Ecto neural progenitor cell (in vitro differentiated cells): ENCODE results near the gene CSNK1G1.

Source experiments
- DNase-seq: peaks from one replicate; pipeline ENCODE4 v3.0.0-alpha.2; 2018; ENCODE audit warnings: low spot score

CSNK1G1 gene

DNA sequence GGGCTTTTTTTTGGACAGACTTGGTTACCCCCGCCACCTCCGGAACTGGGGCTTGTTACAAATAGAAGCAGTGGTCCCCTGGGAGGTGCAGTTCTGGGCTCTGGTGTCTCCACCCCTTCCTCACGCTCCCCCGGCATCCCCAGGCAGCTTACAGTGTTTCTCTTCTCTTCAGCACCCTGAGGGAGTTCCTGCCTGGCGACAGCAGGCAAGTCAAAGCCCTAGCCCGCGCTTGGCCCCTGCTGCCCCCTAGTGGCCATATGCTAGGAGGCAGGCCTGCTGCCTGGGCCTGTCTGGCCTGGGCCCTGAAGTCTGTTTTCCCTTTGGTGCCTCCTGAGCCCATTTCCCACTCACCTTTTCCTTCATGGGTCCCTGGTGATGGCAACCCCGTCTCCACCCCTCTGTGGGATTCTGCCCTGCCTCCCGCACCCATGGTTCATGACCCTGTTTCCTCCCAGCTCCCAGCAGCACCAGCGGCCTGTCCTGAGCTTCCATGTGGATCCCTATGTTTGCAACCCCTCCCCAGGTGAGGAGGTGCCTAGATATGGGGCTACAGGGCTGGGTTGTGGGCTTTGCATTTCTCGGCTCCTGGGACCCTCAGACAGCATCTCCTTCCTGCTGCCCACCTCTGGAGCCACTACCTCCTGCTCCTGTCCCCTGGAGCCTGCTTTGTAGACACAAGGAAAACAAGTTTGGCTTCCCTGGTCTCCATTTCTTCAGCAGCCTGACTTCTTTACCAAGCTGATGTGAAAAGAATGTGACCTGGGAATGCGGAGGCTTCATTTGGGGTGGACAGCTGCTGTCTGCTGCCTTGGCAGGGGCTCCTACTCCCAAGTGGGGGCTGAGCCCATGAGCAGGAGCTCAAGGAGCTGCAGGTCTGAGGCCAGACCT is 202.2 kb downstream of the CSNK1G1 start:
- DNase-seq = peak; percentile 93

DNA sequence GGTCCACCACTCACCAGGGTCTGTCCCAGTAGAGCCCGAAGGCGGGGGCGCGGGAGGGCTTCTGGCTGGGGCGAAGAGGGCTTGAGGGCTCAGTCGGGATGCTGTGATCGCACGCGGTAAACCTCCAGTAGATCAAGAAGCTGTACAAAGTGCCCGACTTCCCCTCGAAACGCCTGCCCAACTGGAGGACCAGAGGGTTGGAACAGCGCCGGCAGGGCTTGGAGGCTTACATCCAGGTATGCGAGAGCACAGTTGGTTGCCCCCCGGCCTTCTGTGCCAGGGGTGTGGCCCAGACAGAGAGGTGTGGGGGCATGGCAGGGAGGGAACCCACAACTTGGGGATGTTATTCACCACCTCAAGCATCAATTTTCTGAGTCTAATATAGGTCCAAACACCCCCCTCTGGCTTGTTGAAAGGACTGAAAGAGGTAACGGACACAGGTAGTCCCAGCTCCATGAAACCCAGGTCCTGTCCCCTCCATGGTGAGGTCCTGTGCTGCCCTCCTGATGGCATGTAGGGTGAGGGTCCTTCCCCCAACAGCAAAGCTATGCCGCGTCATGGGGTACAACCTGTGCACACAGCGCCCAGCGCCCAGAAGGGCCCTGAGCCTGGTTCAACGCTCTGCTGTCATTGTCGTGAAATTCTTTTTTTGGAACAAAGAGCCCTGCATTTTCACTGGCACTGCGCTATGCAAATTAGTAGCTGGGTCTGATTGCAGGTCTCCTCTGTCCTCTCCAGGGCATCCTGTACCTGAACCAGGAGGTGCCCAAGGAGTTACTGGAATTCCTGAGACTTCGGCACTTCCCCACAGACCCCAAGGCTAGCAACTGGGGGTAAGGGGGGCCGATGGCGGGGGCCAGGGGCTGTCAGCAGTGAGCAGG is 203.2 kb downstream of the CSNK1G1 start:
- no peak for DNase-seq

DNA sequence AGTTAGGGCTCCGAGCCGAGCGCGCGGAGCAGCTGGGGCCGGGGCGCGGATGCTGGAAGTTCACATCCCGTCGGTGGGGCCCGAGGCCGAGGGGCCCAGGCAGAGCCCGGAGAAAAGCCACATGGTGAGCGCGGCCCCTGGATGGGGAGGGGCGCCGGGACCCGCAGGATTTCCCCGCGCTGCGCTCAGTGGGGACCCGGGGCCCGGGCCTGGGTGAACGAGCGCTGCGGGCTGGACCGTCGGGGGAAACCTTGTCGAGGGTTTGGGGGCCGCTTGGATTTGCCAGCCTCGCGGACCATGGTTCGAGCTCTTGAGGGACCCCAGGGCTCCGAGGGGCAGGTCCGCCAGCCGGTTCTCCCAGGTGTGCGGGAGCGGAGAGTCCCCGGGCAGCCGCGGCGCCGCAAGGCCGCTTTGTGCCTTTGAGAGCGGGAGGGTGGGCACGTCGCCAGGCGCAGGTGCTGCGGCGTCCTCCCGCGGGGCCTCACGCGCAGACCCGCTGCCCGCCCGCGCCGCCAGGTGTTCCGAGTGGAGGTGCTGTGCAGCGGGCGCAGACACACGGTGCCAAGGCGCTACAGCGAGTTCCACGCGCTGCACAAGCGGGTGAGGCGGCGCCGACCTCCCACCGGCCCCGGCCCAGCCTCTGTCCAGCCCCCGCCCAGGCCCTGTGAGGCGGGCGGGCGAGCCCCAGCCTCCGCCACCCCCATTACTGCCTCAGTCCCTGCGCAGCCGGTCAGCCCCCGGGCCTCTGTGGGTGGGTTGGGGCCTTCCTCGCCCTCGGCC is 204.1 kb downstream of the CSNK1G1 start, which contains the start of gene SNX22:
Gene SNX22 (plus strand): TSS at position 5 of the 780 bp plus-strand sequence. CDS start 45 bp downstream, at position 50.
- DNase-seq = peak; percentile 68

DNA sequence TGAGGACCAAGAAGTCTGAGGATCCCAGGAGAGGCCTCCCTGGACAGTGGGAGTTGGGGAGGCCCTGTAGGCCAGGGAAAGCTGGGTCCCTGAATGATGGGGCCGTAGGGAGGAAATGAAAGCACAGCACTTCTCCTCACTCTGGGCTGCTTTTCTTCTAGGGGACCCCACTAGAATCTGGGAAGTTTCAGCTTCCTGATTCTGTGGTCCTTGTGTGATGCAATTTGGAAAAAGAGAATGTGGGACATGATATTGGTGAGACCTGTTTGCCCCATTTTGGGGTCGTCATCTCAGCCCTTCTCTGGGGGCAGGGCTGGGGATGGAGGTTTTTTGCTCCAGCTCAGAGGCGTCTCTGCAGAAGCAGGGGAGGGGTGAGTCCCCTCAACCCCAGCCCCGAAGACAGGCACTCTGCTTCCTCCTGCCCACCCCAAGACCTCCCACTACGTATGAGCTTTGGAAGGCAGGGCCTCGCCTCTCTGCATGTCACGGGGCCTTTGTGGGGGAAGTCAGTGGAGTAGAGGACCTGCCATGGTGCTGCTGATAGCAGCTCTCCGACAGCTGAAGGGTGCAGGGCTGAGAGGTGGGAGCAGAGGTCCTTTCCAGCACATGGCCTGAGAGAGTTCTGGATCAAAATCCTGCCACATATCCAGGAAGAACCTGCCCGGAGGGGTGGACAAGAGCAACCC is 205.9 kb downstream of the CSNK1G1 start:
- no peak for DNase-seq

DNA sequence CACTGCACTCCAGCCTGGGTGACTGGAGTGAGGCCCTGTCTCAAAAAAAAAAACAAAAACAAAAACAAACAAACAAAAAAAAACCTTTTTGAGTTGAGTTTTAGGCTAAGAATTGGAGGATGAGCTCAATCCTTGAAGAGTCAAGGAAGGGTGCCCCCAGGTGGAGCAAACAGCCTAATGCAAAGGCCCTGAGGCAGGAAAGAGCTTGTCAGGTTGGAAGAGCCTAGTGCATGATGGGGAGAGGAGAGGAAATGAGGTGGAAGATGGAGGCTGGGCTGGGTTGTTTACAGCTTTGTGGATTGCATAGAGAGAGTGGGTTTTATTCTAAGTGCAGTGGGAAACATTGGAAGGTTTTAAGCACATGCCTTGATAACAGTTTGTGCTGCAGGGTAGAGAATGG is 206.5 kb downstream of the CSNK1G1 start:
- no peak for DNase-seq

DNA sequence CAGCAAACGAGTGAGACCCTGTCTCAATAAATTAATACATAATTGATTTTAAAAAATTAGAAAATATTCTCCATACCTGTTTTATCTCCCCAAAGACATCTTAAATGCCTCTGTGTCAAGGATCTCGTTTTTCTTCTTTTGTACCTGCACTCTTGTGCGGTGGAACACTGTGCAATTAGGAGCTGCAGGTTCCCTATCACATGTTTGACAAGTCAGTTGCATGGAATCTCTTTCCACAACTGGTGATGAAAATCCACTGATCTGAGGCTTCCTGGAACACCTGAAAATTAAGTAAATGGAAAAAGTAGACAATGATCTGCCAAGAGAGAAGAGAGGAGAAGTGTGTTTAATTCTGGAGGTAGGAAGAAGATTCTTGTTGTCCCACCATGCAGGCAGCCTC is 207.4 kb downstream of the CSNK1G1 start:
- DNase-seq = no peak

DNA sequence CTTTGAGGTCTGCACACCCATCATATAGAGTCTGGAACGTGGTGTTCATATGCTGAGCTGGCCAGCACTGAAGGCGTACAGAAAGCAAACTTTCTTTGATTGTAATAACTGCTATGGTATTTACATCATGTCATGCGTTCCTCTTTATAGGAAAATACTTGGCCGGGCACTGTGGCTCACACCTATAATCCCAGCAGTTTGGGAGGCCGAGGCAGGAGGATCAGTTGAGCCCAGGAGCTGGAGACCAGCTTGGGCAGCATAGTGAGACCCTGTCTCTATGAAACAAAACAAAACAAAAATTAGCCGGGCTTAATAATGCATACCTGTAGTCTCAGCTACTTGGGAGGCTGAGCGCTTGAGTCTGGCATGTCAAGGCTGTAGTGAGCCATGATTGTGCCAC is 207.8 kb downstream of the CSNK1G1 start:
- DNase-seq = no peak

DNA sequence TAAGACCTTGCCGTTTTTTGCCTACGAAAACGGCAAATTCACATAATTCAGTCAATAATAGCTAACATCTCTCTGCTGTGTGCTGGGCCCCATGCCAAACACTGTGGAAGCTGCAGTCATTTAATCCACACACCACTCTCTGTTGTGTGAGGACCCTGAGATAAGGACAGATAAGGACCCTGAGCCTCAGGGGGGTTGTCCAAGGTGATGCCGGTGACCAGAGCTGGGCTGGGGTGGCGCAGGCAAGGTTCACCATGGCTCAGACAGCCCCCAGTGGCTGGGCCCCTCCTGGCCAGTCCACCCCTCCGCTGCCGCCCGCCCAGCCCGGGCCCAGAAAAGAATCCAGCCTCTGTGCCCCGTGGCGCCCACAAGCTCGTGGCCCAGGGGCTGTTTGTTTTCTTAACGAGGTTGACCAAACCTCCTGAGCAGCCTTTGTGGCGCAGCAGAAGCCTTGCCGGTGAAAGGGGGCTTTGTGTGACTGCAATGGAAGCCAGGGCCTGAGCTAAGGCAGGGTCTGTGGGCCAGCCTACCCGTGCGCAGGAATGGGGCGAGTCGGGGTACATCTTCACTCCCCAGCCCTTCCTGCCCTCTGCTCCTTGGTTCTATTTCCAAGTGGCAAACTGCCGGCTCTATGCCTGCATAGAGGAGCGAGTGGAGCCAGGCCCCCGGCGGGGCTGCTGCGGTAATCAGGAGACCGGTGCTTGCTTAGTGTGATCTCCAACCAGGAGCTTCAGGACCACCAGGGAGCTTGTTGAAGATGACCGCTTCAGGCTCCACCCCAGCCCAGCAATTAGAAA is 208.9 kb downstream of the CSNK1G1 start:
- no peak for DNase-seq

DNA sequence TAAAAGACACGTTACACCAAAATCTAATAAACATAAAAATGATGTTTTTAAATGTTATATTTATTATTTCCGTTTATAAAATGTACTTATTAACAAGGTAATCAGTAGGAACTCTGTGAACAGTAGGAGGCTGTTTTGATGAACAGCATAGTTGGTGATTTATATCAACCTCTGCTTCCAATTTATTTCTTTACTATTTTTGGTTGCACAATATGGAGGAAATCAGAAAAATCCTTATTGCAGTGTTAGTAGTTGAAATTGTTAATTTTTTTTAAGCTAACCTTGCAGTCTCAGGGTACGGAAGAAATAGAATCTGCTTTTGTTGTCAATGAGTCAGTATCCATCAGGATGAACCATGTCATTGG is 209.5 kb downstream of the CSNK1G1 start:
- no peak for DNase-seq

DNA sequence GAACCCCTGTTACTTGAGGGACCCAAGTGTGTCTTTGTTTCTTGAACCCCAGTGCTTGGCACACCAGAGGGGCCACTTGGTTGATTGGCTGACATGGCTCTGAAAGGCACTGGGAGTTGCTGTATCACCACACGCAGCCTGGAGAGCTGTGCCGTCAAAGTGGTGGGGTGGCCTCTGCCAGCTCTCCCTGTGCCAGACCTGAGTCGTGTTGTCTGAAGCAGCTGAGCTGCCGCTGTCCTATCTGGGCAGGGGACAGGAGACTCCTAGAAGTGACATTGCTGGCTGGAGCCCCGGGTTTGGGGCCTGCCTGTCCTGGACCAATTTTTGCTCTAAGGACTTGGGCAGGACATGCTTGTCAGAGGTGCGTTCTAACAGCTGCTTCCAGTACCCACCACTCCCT is 209.9 kb downstream of the CSNK1G1 start:
- DNase-seq = no peak

DNA sequence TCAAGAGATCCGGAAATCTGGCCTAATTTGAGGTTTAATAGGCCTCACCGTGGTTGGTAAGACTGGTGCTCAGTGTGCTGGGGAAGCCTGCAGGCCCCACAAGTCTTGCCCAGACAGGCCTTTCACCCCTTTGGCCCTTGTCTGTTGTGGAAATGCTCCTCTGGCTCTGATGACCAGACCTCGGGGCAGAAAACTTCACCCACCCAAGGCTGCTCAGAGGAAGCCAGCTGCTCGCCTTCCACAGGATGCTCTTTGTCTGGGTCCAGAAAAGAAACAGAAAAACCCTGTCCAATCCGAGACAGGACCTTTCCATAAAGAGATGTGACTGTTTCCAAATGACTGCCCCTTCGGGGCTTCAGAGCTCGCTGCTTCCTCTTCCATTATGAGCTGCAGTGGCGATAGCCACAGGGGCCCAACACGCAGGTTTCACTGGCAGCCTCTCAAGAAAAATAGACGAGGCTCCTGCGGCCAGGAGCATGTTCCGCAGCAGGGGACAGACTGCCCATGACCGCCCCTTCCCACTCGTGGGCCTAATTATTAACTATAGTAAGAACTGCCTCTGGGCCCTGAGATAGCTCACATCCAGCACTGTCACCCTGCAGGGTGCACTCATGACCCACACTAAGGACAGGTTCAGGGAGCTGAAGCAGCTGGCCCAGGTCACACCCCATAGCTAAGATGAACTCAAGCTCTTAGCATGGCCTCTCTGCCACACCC is 211.2 kb downstream of the CSNK1G1 start:
- DNase-seq = no peak

DNA sequence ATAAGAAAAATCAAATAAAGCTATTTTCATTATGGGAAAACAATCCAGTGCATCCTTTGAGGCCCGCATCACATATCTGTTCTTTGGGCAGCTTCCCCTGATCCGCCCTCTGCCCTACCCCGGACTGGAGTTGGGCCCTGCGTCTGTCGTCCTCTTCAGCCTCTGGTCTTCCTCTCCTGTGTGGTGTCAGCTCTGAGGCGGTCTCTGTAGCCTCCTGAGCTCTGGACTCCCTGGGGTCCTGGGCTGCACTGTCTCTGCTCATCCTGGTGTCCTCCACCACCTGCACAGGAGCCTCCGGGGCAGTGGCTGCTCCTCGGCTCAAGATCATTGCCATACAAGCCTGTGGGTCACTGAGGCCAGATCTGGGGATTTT is 211.8 kb downstream of the CSNK1G1 start:
- DNase-seq = no peak

DNA sequence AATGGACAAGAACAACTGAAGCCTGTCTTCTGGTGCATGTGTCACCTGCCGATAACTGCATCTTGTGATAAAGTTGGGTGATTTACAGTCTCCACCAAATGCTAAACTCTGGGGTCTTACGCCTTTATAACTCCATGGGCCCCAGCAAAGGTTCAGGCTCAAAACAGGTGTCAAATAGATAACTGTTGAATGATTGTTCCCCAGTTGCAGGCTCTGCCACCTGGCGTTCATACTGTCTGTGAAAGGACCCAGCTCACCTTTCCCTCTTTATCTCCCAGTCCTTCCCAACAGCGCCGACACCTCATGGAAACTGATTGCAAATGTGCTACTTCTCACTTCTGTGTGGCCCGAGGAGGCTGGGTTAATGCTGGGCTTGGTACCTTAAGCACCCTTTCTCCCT is 212.7 kb downstream of the CSNK1G1 start:
- DNase-seq = no peak

DNA sequence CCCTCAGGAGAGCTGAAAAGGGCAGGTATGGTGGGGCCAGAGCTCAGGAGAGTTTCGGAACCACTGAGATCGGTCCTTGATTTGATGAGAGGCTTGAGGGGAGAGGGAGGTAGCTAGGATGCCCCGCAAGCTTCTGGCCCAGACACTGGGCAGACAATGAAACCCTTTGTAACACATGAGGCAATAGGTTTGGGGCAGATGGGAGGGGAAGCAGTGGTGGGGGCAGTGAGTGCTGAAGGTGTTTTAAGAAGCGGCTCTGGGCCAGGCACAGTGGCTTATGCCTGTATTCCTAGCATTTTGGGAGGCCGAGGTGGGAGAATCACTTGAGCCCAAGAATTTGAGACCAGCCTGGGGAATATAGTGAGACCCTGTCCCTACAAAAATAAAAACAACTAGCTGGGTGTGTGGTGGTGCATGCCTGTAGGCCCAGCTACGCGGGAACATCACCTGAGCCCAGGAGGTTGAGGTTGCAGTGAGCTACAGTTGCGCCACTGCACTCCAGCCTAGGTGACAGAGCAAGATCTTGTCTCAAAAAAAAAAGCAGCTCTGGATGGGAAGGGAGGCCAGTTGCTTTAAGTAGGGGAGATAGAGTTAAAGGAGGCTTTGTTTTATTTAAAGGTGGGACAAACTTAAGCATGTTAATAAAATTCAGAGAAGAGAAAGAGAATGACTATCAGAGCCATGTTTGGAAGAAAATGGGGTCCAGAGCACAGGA is 214.0 kb downstream of the CSNK1G1 start:
- DNase-seq = no peak

DNA sequence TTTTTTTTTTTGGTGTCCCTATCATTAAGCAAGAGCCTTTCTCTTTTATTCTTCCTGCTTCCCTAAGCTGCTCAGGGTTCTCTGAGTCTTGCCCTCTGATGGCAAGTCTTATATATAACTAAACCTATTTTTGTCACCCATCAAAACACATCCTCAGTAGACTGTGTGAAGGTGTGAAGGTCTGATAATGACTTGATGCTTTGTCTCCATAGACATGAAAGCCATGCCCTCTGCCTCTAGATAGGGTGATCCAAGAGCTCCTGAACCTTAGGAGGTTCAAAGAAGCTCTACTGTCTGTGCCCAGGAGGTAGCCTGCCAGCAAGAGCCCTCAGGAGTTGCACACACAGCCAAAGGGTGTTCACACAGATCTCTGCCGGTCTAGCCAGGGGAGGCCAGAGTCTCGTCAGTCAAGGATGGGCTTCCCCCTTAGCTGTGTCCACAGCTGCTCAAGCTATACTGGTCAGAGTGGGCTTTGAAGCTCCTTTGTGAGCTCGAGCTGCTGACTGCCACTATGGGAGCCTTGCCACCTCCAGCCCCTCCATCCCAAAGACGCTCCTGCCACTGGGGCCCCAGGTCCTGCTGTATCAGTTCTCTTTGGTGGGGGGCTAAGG is 217.5 kb downstream of the CSNK1G1 start:
- no peak for DNase-seq

DNA sequence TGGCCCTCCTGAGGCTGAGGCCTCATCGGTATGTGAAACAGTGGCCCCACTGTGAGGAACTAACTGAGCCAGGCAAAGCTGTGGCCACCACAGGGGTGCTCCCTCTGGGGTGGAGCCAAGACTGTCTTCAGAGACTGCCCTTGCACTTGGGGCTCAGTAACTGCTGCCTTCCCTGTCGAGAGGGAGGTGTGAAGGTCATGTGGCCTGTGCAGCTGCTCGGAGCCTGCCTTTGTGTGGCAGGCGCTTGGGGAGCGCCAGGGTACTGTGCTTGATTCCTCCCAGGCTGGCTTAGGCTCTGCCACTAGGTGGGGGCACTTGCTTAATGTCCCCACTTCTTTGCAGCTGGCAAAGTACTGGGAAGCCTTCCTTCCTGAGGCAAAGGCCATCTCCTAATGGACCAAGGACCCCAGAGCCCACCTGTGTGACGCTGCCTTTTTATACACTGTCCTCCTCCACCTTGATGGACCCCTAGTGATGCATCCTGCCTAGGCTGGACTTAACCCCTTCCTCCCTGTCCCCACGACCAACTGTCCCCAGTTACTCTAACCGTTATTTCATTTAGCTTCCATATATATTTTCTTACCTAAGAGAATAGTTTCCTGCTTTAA is 218.6 kb downstream of the CSNK1G1 start:
- DNase-seq = no peak

DNA sequence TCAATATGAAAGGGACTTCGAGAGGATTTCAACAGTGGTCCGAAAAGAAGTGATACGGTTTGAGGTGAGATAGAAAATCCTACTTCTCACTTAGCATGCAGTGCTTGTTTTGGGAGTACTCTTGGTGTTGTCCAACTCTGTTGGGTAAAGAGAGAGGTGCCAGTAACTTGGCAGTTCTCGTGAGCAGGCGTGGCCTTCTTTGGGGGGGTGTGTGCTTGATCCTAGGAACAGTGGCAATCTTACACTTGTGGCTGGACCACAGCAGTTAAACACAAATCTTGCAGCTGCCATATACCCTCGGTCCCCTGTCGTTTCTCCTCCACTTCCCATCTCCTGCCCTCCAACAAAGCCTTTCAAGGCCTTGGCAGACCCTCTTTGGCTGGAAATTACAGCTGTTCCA is 219.6 kb downstream of the CSNK1G1 start:
- no peak for DNase-seq

DNA sequence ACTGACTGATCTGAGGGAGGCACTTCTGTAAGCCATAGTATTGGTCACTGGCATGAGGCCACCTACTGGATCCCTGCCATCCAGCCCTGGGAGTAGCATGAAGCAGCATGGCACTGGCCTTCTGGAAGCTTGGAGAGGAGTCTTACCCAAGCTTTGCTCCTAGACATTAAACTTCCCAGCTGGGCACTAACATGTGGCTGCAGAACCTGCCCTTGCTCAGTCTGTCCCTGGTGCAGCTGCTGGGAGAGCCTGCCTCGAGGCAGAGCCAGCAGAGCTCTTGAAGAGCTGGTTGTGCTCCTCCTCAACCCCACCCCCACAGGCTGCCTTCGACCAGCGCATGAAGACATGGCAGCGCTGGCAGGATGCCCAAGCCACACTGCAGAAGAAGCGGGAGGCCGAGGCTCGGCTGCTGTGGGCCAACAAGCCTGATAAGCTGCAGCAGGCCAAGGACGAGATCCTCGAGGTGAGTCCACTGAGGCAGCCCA is 221.6 kb downstream of the CSNK1G1 start:
- DNase-seq = no peak
